ENCODE results near the gene RFX1. TPM values are rescaled to one million over a fixed set of nuclear protein-coding genes. Genes with fewer than 3 reads are reported as not detected.
"Not testable (repeated sequence)": the region's sequence is repeated elsewhere in the genome, so short reads cannot be mapped to it uniquely, and the experiment has no call there.

The RFX1 gene
- total RNA-seq, 1 experiment from 2014 or later: 14.9 TPM

GRCh38 chr19:13968999-13969398 lies 37.1 kb downstream of the RFX1 start:
- H3K27me3 Mint-ChIP-seq (ENCODE audit: unreplicated experiment): no peaks in the 10 kb centered on the region
- peaks cover 5% of the 10 kb centered on the region for H3K36me3 Mint-ChIP-seq (ENCODE audit: insufficient read depth, unreplicated experiment)
- H3K9me3 Mint-ChIP-seq (ENCODE audit: low read depth, unreplicated experiment): no peaks in the 10 kb centered on the region
- CTCF ChIA-PET: no interaction called here
- no peak for TF ChIP-seq CTCF (IDR thresholded peaks at IDR 0.05; ENCODE audit: unreplicated experiment)
- no peak for DNase-seq
- intact Hi-C loops (cut with micrococcal nuclease; ENCODE audit: unreplicated experiment): no loop called here
- no peak overlapping the region for H3K4me3 Mint-ChIP-seq (ENCODE audit: low read depth, unreplicated experiment)
- H3K4me1 Mint-ChIP-seq (ENCODE audit: low read depth, unreplicated experiment): no peaks in the 10 kb centered on the region
- no TSS peak for BruUV-seq (replicated peaks)
- H3K27ac Mint-ChIP-seq (ENCODE audit: unreplicated experiment): no peak overlapping the region

- BruUV-seq (replicated peaks): no TSS peak
- no peaks in the 10 kb centered on the region for H3K4me1 Mint-ChIP-seq (ENCODE audit: low read depth, unreplicated experiment)
- no peak for DNase-seq
- CTCF ChIA-PET: no interaction called here
- no peak for TF ChIP-seq CTCF (IDR thresholded peaks at IDR 0.05; ENCODE audit: unreplicated experiment)
- H3K4me3 Mint-ChIP-seq (ENCODE audit: low read depth, unreplicated experiment): no peak overlapping the region
- H3K27me3 Mint-ChIP-seq (ENCODE audit: unreplicated experiment): no peaks in the 10 kb centered on the region
- H3K9me3 Mint-ChIP-seq (ENCODE audit: low read depth, unreplicated experiment): no peaks in the 10 kb centered on the region
- intact Hi-C loops (cut with micrococcal nuclease; ENCODE audit: unreplicated experiment): no loop called here
- H3K27ac Mint-ChIP-seq (ENCODE audit: unreplicated experiment): no peak overlapping the region
- peaks cover 4% of the 10 kb centered on the region for H3K36me3 Mint-ChIP-seq (ENCODE audit: insufficient read depth, unreplicated experiment)
These were observed 37.7 kb downstream of the RFX1 start for GRCh38 chr19:13968383-13968935.

GRCh38 chr19:13967206-13967605 lies 38.9 kb downstream of the RFX1 start:
- CTCF ChIA-PET; H3K4me1 Mint-ChIP-seq (ENCODE audit: low read depth, unreplicated experiment); H3K27ac Mint-ChIP-seq (ENCODE audit: unreplicated experiment); H3K36me3 Mint-ChIP-seq (ENCODE audit: insufficient read depth, unreplicated experiment); BruUV-seq (replicated peaks); H3K9me3 Mint-ChIP-seq (ENCODE audit: low read depth, unreplicated experiment); DNase-seq; H3K27me3 Mint-ChIP-seq (ENCODE audit: unreplicated experiment); H3K4me3 Mint-ChIP-seq (ENCODE audit: low read depth, unreplicated experiment); intact Hi-C loops (cut with micrococcal nuclease; ENCODE audit: unreplicated experiment): not testable (repeated sequence)

- H3K4me1 Mint-ChIP-seq (ENCODE audit: low read depth, unreplicated experiment): no peaks in the 10 kb centered on the region
- no peak for TF ChIP-seq CTCF (IDR thresholded peaks at IDR 0.05; ENCODE audit: unreplicated experiment)
- no TSS peak for BruUV-seq (replicated peaks)
These were observed 39.4 kb downstream of the RFX1 start for GRCh38 chr19:13966684-13967128.

GRCh38 chr19:13965926-13966683 lies 40.0 kb downstream of the RFX1 start:
- no peaks in the 10 kb centered on the region for H3K4me1 Mint-ChIP-seq (ENCODE audit: low read depth, unreplicated experiment)
- no TSS peak for BruUV-seq (replicated peaks)
- no peak for DNase-seq
- no peak overlapping the region for H3K4me3 Mint-ChIP-seq (ENCODE audit: low read depth, unreplicated experiment)
- H3K9me3 Mint-ChIP-seq (ENCODE audit: low read depth, unreplicated experiment): no peaks in the 10 kb centered on the region
- H3K27me3 Mint-ChIP-seq (ENCODE audit: unreplicated experiment): no peaks in the 10 kb centered on the region
- peaks cover 6% of the 10 kb centered on the region for H3K36me3 Mint-ChIP-seq (ENCODE audit: insufficient read depth, unreplicated experiment)
- H3K27ac Mint-ChIP-seq (ENCODE audit: unreplicated experiment): no peak overlapping the region
- no peak for TF ChIP-seq CTCF (IDR thresholded peaks at IDR 0.05; ENCODE audit: unreplicated experiment)
- intact Hi-C loops (cut with micrococcal nuclease; ENCODE audit: unreplicated experiment): no loop called here
- CTCF ChIA-PET: no interaction called here

More at GRCh38 chr19:13966684-13967128, 39.4 kb downstream of the RFX1 start:
- H3K36me3 Mint-ChIP-seq (ENCODE audit: insufficient read depth, unreplicated experiment): peaks cover 4% of the 10 kb centered on the region
- H3K4me3 Mint-ChIP-seq (ENCODE audit: low read depth, unreplicated experiment): no peak overlapping the region
- no peaks in the 10 kb centered on the region for H3K9me3 Mint-ChIP-seq (ENCODE audit: low read depth, unreplicated experiment)
- no peak overlapping the region for H3K27ac Mint-ChIP-seq (ENCODE audit: unreplicated experiment)
- CTCF ChIA-PET: no interaction called here
- no peaks in the 10 kb centered on the region for H3K27me3 Mint-ChIP-seq (ENCODE audit: unreplicated experiment)
- intact Hi-C loops (cut with micrococcal nuclease; ENCODE audit: unreplicated experiment): no loop called here
- DNase-seq: no peak

All from Calu3 (cell line).